A549 treated with AZD9567 at 1 μM for 4 hours (cell line): ENCODE measurements around the gene PSMC2. TPM values are rescaled to one million over a fixed set of nuclear protein-coding genes. Genes with fewer than 3 reads are reported as not detected.

ENCODE experiments used
- total RNA-seq: library from RNA; stranded (reverse); fragments of 200-300 nt; extraction: Qiagen RNA extraction; gene quantifications from 5 replicates; pipeline ENCODE4 v1.2.3, GENCODE V29; 2022; ENCODE audit not compliant: insufficient read depth

Gene PSMC2
- total RNA-seq, result 152 to 180 TPM (median 156 TPM) in 5 replicates

DNA sequence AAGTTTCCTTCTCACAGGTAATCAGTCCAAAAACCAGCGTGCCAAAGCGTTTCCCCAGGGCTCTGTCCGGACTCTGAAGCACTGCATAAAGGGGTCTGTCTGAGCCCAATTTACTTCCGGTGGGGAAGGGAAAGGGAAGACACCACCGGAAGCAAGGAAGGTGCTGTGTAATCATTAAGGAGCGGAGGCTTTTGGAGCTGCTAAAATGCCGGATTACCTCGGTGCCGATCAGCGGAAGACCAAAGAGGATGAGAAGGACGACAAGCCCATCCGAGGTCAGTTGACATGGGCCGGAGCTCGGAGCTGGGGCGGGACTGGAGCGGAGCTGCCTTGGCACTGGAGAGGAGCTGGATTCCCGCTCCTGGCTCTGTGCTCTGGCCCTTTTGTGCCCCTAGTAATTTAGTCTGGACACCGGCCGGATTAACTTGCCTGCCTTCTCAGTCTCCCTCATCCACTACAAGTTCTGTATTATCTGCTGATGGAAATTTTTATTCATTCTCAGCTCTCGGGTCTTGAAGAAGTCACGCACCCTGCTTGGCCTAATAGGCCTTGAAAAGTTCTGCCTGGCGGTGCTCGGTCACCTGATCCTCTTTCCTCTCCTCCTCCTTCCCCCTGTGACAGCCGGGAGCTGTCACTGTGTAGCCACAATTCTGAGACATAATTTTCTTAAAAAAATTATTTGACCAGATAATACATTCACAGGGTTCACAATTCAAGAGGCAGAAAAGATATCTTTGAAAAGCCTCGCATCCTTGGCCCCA, at the start of gene PSMC2:
PSMC2 (plus strand) TSS at position 137 of the 761 bp plus-strand sequence; CDS start at position 206, 69 bp downstream.

DNA sequence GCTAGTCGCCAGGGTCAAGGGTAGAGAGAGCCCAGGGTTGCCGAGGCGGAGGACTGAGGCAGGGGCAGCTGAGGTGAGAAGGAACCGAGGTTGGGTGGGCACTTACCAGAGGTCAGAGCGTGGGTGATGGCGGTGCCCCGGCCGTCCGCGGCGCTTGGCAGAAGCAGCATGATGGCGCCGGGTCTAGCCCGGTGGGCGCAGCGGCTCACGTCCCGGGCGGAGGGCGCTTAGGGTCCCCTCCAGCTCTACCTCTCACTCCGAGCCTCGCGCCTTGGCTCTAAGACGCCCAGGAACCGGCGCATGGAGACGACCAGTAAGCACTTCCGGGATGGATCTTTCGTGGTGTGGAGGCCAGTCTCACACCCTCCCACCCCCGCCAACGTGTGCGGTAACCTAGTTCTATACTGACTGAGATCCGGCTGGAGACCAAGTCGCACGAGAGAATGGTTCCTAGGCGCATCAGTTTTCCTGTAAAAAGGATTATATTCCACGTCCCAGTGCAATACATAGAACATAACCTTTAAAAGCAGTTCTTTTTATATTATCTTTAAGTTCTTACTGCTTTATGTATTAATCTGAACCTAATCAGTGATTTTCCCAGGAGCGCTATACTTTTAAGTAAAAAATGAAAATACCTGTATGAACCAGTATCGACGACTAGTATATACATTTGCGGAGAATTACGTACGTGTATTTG, 2.8 kb upstream of the PSMC2 start, which contains the start of gene DNAJC2:
DNAJC2 (minus strand) TSS at position 315 of the 697 bp plus-strand sequence; CDS start at position 170, 145 bp downstream.

Other genes with a start within 250 kb of the PSMC2 start
- 2.7 to 4.8 TPM (median 4.2 TPM) in 5 replicates for gene NAPEPLD, start 198.5 kb upstream of the PSMC2 start, total RNA-seq
- gene PMPCB, start 50.2 kb upstream of the PSMC2 start, total RNA-seq, result 62.4 to 94.3 TPM (median 67.0 TPM) in 5 replicates
- gene DNAJC2, start 2.9 kb upstream of the PSMC2 start, total RNA-seq, result 33.2 to 41.5 TPM (median 38.2 TPM) in 5 replicates
- not detected in 5 replicates for gene SLC26A5, start 98.6 kb downstream of the PSMC2 start, total RNA-seq